GM19328 (cell line): ENCODE data around the gene NTNG2.

Source experiments
- ATAC-seq: cut with Tn5 transposase; IDR thresholded peaks from one replicate; pipeline ENCODE4 v1.9.1; 2021; ENCODE audit warnings: mild to moderate bottlenecking, moderate library complexity; ENCODE audit not compliant: unreplicated experiment

Gene NTNG2

GRCh38 chr9:132146575-132146974, 15.3 kb upstream of the NTNG2 start:
- ATAC-seq, result no peak

GRCh38 chr9:132147331-132147730, 14.5 kb upstream of the NTNG2 start:
- no peak for ATAC-seq

DNA sequence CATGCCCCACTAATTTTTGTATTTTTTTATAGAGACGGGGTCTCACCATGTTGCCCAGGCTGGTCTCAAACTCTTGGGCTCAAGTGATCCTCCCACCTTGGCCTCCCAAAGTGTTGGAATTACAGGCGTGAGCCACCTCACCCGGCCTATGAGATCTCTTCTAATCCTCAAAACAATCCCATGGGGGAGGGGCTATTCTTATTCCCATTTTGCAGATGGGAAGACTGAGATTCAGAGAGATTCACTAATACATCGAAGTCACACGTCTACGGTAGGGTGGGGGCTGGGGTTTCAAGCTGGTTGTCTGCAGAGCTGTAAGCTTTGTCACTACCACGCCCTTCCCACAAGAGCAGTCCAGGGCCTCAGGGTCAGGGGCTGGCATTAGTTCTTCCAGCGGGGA, 14.0 kb upstream of the NTNG2 start:
- no peak for ATAC-seq

- ATAC-seq, result no peak
Observed at GRCh38 chr9:132150256-132150655, 11.6 kb upstream of the NTNG2 start.

- ATAC-seq, result no peak
Observed at GRCh38 chr9:132151118-132151517, 10.7 kb upstream of the NTNG2 start.

DNA sequence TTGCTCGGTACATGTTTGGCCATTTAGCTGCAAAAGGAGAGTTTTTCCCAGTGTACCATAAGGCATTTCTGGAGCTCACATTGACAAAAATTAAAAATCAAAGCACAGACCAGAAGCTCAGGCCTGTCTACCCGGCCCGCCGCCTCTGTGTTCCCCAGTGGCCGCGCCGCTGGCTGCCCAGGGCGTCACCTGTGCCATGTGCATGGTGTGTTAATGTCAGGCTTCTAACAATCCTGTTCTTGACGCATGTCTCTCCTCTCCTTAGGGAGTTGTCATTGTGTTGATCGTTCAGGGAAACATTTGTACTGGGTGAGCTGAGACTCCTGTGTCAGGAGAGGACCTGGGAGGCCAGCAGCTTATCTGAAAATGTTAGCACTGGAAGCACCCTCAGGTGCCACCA, 9.6 kb upstream of the NTNG2 start:
- ATAC-seq, result no peak

DNA sequence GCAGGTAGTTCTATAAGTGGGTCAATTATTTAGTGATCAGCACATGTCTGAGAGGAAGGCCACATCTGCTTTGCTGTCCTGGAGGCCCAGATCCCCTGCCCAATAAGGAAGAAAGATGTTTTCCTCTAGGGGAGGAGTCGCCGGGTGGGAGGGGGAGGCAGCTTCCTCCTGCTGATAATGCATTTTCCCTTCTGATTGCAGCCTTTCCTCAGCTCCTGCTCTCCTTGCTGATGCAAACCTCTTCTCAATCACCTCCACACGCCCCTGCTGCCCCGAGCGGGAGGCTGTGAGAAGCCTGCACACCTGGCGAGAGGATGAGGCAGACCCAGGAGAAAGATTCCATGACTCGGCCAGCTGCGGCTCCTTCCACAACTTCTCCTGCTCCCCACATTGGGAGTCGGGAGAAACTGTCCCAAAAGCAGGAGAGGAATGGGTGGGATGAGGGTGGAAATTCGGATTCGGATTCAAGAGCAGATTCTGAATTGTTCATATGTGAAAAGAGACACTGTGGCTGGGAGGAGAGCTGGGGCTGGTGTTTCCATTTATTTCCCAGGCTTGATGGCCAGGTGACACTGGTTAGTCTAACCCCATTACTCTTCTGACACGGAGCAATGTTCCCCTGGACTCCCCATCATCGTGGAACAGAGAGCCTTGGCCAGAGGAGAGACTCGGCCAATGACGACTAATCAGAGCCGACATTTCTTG, 6.8 kb upstream of the NTNG2 start:
- no peak for ATAC-seq

DNA sequence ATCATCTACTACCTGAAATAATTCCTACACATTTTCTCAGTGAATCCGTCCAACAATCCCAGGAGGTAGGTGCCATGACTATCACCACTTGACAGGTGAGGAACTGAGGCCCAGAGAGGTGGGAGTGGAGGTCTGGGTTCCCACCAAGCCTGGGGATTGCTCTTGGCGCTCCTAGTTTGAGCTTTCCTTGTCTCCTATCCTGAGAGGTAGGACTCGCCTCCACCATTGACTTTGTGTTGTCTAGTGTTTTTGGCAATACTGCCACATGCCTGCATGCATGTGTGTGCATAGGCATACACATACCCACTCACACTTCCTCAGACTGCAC, 6.3 kb upstream of the NTNG2 start:
- no peak for ATAC-seq

DNA sequence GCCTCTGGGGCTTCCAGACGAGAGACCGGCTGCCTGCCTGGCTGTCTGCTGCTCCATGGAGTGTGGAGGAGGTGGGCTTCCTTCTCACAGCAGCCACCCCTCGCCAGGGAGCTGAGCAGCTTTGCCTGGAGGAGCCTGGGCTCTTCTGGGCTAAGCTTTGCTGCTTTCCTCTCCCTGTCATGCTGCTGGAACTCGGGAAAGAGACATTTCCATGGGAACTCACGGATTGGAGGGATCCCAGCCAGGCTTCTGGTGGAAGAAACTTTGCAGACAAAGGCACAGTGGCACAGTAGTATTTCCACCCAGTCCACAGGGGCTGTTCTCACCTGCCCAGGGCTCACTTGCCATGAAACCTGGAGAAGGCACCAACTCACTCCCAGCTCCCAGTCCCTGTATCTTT, 5.6 kb upstream of the NTNG2 start:
- no peak for ATAC-seq

- no peak for ATAC-seq
Observed at GRCh38 chr9:132157347-132158116, 4.3 kb upstream of the NTNG2 start.

DNA sequence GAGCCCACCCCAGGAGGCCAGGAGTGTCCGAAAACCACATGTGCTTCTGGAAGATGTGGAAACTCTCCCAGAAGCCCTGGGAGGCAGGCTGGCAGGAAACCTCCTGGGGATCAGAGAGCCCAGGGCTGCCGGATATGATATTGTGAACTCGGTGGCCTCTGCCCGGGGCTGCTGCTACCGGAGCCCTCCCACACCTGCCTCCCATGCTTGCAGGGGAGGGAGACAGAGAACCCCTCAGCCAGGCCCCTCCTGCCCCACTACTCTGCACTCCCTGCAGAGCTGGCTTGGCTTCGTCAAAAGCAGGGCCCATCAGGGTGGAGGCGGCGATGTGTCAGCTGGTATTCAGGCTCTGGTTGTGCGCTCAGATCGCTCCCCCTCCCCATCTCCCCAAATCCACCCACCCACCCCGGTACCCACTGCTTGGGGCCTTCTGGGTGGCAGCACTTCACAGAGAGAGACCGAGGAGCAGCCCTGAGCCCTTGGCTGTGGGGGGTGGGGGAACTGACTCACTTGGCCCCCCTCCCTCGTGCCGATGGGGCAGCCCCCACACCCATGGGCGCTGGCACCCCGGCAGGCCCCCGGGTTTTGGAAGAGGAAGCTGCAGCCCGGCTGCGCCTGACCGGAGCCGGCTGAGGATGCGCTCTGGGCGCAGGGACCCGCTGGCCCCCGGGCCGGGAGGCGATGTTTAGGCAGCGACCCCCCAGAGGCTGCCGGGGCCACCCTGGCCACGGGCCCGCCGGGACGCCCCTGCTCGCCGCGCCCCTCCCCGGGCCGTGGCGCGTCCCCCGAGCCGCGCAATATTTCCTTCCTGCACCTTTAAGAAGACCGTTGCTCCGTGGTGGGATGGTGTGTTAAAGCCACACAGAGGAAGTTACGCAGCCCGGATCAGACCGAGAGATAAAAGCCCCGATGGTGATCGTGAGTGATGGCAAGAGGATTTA, 786 bp upstream of the NTNG2 start:
- no peak for ATAC-seq

GRCh38 chr9:132162764-132163456, 1.1 kb downstream of the NTNG2 start:
- ATAC-seq, result no peak

DNA sequence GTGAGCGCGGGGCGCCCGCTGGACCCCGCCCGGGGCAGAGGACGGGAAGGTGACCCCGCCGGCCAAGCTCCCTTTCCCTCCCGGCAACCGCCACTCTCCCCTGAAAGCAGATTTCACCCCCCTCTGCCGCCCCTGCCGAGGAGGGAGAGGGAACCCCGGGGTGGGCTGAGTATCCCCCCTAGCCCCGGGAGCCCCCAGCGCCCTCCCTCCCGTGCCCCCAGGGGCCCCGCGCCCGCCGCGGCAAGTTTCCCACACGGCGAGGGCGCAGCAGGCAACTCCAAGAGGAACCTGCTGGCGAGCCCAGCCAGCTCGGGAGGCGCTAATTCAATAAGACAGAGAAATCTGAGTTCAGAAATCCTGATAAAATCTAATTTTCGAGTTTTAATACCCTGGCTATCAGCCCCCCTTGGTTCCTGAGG, 1.6 kb downstream of the NTNG2 start:
- ATAC-seq, result no peak

DNA sequence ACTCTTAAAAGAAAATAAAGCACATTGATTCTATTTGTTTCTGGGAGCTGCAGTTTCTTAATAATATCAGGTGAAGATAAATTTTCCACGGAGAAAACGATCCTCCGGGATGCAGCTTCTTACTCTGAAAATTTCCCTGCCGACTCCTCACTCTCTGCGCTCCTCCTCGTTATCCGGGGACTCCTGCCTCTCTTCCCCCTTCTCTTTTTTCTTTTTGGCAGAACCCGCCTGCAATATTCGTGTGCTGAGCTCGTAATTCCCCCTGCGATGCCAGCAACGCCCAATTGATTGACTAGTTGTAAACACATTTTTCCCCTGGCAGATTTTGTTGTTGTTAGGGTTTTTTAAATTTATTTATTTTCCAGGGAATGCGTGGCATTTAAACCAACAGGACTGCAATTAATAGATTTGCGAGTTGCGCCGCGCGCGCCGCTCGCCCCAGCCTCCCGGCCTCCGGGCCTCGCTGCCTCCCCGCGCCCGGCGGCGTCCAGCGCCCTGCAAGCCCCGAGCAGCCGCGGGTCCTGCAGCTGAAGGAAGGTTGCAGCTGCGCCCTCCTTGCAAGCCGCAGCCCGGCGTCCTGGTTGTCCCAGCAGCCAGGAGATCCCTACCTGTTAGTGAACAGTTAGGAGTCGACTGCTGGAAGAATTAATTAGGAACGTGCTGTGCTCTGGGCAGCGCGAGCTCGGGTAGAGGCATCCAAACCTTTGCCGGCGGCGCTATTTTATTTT, 2.2 kb downstream of the NTNG2 start:
- no peak for ATAC-seq

DNA sequence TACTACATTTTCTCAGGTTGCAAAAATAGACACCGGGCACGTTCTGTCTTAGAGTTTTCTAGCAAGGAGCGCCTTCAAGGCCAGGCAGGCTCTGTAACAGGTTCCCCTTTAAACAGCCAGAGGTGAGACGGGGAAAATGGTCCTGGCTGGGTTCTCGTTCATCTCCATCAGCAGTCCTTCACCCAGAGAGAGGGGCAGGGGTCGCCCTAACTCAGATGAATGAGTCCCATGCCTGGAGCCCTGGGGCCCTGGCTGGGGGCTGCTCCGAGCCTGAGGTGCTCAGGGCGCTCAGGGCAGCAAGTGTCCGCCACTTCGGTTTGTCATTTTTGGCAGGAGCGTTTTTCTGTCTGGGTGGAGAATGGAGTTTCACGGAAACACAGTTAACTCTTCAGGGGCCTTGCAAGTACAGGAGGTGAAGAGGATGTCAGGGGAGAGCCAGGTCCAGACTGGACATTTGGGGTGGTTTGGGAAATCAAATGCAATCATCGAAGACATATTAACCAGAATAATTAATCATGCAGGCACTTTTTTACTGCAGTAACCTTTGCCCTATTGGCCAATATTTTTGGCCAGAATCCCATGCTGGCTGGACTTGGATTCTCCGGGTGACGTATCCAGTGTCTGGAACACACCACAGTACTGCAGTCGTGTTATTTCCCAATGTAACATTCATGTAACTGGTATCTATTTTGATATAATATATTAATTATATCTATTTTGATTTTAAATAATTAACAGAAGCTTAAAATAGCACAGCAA, 2.9 kb downstream of the NTNG2 start:
- ATAC-seq, result no peak

GRCh38 chr9:132166599-132166998, 4.7 kb downstream of the NTNG2 start:
- ATAC-seq, result no peak

- no peak for ATAC-seq
Observed at GRCh38 chr9:132167192-132167591, 5.3 kb downstream of the NTNG2 start.

GRCh38 chr9:132168347-132168746, 6.5 kb downstream of the NTNG2 start:
- ATAC-seq, result no peak

DNA sequence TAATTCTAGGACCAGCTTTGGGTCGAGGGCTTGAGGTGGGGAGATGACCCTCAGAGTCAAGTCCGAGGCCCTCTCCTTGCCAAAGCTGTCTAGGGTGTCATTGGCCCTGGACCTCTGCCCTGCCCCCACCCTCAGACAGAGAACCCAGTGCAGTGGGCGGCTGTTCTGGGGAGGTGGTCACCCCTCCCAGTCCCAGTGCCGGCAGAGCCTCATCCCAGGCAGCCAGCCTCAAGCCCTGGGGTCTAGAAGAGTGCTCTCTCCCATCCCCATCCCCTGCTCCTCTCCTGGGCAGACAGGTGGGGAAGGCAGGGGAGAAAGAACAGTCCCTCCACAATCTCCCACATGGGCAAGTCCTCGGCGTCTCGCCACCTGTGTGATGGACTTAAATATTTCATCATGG, 7.0 kb downstream of the NTNG2 start:
- ATAC-seq, result no peak
